Kidney (tissue), 14 donors: ENCODE measurements around the gene GBX2. TPM values are rescaled to one million over a fixed set of nuclear protein-coding genes. Genes with fewer than 3 reads are reported as not detected.

ENCODE experiments used
- DNase-seq, 5 donors: peaks; one replicate each; pipeline ENCODE4 v3.0.0-alpha.2; 2013 to 2020
- FAIRE-seq: peaks from 2 replicates; lab custom pipeline; 2012; peaks lifted over from hg19 to GRCh38; lab: Jason Lieb, UNC
- H3K27ac ChIP-seq, 2 donors: one replicate each; pipeline ENCODE4 v1.7.0; 2013; ENCODE audit warnings: low read depth in 2 of 2, low read length in 2 of 2, inconsistent platforms in 1 of 2
- H3K27me3 ChIP-seq: one replicate; pipeline ENCODE4 v1.7.1; 2013; ENCODE audit warnings: low read length, inconsistent platforms; ENCODE audit not compliant: control insufficient read depth, insufficient read depth
- H3K36me3 ChIP-seq, 3 donors: one replicate each; pipeline versions ENCODE4 v1.7.0 to v1.7.1; 2013; ENCODE audit warnings: low read length in 3 of 3, control low read depth in 1 of 3, inconsistent platforms in 1 of 3; ENCODE audit not compliant: insufficient read depth in 3 of 3, control insufficient read depth in 2 of 3
- H3K4me1 ChIP-seq, 3 donors: one replicate each; pipeline versions ENCODE4 v1.7.0 to v1.7.1; 2013; ENCODE audit warnings: low read length in 3 of 3, inconsistent platforms in 1 of 3, low read depth in 1 of 3; ENCODE audit not compliant: control insufficient read depth in 2 of 3, insufficient read depth in 2 of 3
- H3K4me3 ChIP-seq, 3 donors: one replicate each; pipeline versions ENCODE4 v1.7.0 to v1.8.1; 2013; ENCODE audit warnings: low read length in 3 of 3, control low read depth in 1 of 3, inconsistent platforms in 1 of 3
- H3K9ac ChIP-seq, 3 donors: one replicate each; pipeline versions ENCODE4 v1.7.0 to v1.7.1; 2013; ENCODE audit warnings: low read length in 3 of 3, control low read depth in 1 of 3, inconsistent platforms in 1 of 3
- H3K9me3 ChIP-seq, 3 donors: one replicate each; pipeline versions ENCODE4 v1.7.0 to v1.7.1; 2013; ENCODE audit warnings: low read length in 3 of 3, control low read depth in 1 of 3, inconsistent platforms in 1 of 3; ENCODE audit not compliant: control insufficient read depth in 2 of 3, insufficient read depth in 1 of 3
- intact Hi-C: fragments of 100-400 bp; cut with DNase I; formaldehyde crosslinking; loops from one replicate; pipeline ENCODE4 v1.11.1; 2022
- polyA plus RNA-seq: library from polyadenylated mRNA; stranded (reverse); fragments of 350-450 nt; fragmentation: Illumina TruSeq; extraction: RNeasy Lipid Tissue Mini Kit (QIAGEN cat#74804); gene quantifications from one replicate; pipeline ENCODE4 v1.2.3, GENCODE V29; 2014; ENCODE audit warnings: low read depth, low replicate concordance; ENCODE audit not compliant: insufficient read depth
- total RNA-seq: library from RNA; stranded (reverse); fragmentation: NEBNext Ultra II Directional; extraction: Animal tissue kit (Norgen Biotek cat#: 25700); gene quantifications from one replicate; pipeline ENCODE4 v1.2.1, GENCODE V29; 2021
- TF ChIP-seq, protein P1 (sequence below): IDR thresholded peaks from 3 replicates; pipeline ENCODE4 v1.5.1; 2012; ENCODE audit warnings: mild to moderate bottlenecking, moderate library complexity, borderline replicate concordance; ENCODE audit not compliant: insufficient read depth; ENCODE audit errors: extremely low read depth
- donor health status: control.
- donor health status: control.
- donor health status: control.
- donor health status: control.
- donor health status: control.
- donor health status: DM: yes; HTN: yes; CAD: no.
- donor health status: Normal renal cell carcinoma (clear cell type).

GBX2 gene
- total and polyA plus RNA-seq, 2 donors from 2014 or later, result not detected

DNA sequence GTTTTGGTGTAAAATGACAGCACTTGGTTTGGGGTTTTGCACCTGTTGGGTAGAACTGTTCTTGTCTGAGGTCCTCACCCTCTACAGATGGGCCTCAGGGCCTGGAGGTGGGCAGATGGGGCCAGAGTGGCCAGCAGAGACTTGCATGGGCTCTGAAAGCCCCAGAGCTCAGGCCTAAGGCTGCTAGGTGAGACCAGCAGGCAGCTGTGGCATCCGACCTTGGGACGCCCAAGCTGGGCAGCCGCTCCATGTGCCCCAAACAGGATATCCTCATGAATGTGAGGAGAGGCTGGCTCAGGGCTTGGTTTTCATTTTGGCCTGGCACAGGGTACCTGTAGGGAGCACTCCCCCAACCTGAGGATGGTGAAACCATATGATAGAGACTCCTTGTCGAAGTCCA lies 38.3 kb downstream of the GBX2 start:
- Histone ChIP-seq H3K27me3 (no peaks in the 10 kb centered on the region), H3K9ac (no peak overlapping the region), H3K4me3 (no peak overlapping the region), H3K27ac (no peak overlapping the region), H3K4me1 (no peaks in the 10 kb centered on the region), H3K36me3 (no peaks in the 10 kb centered on the region), H3K9me3 (no peaks in the 10 kb centered on the region)
- no peak for DNase-seq
- intact Hi-C loops, result no loop called here
- TF ChIP-seq, protein P1, sequence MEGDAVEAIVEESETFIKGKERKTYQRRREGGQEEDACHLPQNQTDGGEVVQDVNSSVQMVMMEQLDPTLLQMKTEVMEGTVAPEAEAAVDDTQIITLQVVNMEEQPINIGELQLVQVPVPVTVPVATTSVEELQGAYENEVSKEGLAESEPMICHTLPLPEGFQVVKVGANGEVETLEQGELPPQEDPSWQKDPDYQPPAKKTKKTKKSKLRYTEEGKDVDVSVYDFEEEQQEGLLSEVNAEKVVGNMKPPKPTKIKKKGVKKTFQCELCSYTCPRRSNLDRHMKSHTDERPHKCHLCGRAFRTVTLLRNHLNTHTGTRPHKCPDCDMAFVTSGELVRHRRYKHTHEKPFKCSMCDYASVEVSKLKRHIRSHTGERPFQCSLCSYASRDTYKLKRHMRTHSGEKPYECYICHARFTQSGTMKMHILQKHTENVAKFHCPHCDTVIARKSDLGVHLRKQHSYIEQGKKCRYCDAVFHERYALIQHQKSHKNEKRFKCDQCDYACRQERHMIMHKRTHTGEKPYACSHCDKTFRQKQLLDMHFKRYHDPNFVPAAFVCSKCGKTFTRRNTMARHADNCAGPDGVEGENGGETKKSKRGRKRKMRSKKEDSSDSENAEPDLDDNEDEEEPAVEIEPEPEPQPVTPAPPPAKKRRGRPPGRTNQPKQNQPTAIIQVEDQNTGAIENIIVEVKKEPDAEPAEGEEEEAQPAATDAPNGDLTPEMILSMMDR, result no peak
- no peak for FAIRE-seq

DNA sequence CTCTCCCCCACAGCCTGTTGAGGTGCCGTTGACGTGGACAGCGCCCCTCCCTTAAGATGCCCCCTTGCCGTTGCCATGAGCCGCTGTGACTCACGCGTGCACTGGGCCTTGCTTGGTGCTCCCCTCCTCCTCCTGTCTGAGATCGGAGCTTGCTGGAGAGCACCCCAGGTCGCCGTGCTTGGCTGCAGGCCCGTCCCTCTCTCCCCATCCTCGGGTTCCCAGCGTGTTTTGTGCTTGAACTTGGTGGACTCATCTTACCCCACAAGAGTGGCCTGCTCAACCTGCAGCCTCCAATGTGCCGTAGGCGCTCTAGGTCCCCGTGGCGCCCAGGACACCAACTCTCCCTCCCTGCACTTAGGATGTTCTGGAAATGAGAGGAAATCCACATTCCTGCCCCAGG lies 39.9 kb downstream of the GBX2 start:
- intact Hi-C loops, result no loop called here
- no peak overlapping the region for H3K27ac ChIP-seq
- no peaks in the 10 kb centered on the region for H3K27me3 ChIP-seq
- H3K9me3 ChIP-seq, result no peaks in the 10 kb centered on the region
- H3K4me1 ChIP-seq, result no peaks in the 10 kb centered on the region
- H3K4me3 ChIP-seq, result no peak overlapping the region
- no peak for DNase-seq
- peaks cover 0 to 3% (median 2%) of the 10 kb centered on the region in 3 donors for H3K36me3 ChIP-seq
- FAIRE-seq, result no peak
- no peak overlapping the region for H3K9ac ChIP-seq
- TF ChIP-seq, protein P1, result no peak

DNA sequence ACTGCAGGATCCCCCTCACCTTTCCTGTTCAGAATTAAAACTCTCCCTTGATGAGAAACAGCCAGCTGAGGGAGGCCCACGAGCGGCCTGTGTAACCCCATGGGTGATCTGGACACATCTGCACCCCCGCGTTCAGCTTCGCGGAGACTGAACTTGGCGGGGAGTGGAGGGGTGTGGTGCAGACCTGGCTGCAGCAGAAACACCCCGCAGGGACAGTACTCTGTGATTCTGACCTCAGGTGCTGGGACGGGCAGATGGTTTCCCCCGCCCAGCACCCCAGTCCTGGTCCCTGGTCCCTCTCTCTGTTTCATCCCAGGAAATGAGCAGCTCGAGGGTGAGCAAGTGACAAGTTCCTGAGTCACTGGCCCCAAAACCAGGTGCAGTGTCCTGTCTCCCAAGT lies 41.2 kb downstream of the GBX2 start:
- no peak overlapping the region for H3K4me3 ChIP-seq
- TF ChIP-seq, protein P1, result no peak
- H3K36me3 ChIP-seq, result peaks cover 0 to 3% (median 2%) of the 10 kb centered on the region in 3 donors
- no peaks in the 10 kb centered on the region for H3K9me3 ChIP-seq
- H3K4me1 ChIP-seq, result no peaks in the 10 kb centered on the region
- DNase-seq (no peak), FAIRE-seq (no peak)
- intact Hi-C loops, result no loop called here
- no peak overlapping the region for H3K9ac ChIP-seq
- no peaks in the 10 kb centered on the region for H3K27me3 ChIP-seq
- no peak overlapping the region for H3K27ac ChIP-seq

DNA sequence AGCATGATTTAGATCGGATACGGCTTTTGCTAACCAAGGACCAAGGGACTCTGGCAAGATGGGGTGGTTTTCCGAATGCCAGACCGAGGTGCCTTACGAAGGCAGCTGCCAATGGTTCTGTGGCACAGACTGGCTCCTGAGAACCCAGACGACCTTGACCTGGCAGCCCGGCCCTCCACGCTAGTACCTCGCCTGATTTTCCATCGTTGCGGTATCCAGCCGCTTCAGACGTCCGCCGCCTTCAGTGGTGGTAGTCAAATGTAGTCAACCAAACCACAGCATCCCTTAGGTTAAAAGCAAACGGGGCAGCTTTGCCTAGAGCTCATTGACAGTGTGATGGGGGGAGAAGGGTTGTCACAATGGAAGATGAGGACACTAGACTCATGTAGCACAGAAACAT lies 42.6 kb downstream of the GBX2 start:
- intact Hi-C loops, result no loop called here
- no peak for FAIRE-seq
- Histone ChIP-seq H3K9me3 (no peaks in the 10 kb centered on the region), H3K4me3 (no peak overlapping the region), H3K4me1 (no peaks in the 10 kb centered on the region), H3K27me3 (no peaks in the 10 kb centered on the region), H3K36me3 (peaks cover 0 to 3% (median 2%) of the 10 kb centered on the region in 3 donors), H3K9ac (no peak overlapping the region), H3K27ac (no peak overlapping the region)
- no peak for DNase-seq
- TF ChIP-seq, protein P1, result no peak
